ENCODE results near the gene OR13H1.

Gene OR13H1

DNA sequence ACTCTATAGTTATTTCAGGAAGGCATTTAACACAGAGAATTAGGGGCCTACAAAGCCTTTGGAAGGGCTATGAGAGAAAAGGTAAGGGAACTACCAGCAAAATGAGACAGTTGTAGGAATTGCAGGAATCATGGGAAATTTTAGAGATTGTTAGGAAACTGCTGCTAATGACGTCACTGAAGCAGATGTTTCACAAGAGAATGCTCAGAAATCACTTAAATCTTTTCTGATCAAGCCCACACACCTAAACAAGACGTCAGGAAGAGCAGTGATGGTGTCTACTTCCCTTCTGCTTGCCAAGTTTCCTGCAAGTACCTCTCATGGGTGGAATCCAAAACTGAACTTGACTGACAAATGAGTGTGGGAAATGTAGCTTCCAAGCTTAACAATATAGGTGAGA is 5.1 kb downstream of the OR13H1 start:
- no peak for TF ChIP-seq POLR2AphosphoS5 (IDR thresholded peaks at IDR 0.05; ENCODE audit: low read depth, low read length)
- TF ChIP-seq, protein P1, sequence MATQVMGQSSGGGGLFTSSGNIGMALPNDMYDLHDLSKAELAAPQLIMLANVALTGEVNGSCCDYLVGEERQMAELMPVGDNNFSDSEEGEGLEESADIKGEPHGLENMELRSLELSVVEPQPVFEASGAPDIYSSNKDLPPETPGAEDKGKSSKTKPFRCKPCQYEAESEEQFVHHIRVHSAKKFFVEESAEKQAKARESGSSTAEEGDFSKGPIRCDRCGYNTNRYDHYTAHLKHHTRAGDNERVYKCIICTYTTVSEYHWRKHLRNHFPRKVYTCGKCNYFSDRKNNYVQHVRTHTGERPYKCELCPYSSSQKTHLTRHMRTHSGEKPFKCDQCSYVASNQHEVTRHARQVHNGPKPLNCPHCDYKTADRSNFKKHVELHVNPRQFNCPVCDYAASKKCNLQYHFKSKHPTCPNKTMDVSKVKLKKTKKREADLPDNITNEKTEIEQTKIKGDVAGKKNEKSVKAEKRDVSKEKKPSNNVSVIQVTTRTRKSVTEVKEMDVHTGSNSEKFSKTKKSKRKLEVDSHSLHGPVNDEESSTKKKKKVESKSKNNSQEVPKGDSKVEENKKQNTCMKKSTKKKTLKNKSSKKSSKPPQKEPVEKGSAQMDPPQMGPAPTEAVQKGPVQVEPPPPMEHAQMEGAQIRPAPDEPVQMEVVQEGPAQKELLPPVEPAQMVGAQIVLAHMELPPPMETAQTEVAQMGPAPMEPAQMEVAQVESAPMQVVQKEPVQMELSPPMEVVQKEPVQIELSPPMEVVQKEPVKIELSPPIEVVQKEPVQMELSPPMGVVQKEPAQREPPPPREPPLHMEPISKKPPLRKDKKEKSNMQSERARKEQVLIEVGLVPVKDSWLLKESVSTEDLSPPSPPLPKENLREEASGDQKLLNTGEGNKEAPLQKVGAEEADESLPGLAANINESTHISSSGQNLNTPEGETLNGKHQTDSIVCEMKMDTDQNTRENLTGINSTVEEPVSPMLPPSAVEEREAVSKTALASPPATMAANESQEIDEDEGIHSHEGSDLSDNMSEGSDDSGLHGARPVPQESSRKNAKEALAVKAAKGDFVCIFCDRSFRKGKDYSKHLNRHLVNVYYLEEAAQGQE (IDR thresholded peaks at IDR 0.05; ENCODE audit: insufficient read depth in 1 of 2, low read depth in 2 of 2, low read length in 2 of 2) = no peak
- no peak for TF ChIP-seq SIN3A (IDR thresholded peaks at IDR 0.05; ENCODE audit: borderline replicate concordance, insufficient read depth, low read length)
- no peak for TF ChIP-seq TAF1 (IDR thresholded peaks at IDR 0.05; ENCODE audit: borderline replicate concordance, insufficient read depth, low read length)
- TF ChIP-seq FOXP2 (optimal IDR thresholded peaks at IDR 0.05; ENCODE audit: borderline replicate concordance, extremely low read depth, extremely low read length, insufficient read depth) = no peak

DNA sequence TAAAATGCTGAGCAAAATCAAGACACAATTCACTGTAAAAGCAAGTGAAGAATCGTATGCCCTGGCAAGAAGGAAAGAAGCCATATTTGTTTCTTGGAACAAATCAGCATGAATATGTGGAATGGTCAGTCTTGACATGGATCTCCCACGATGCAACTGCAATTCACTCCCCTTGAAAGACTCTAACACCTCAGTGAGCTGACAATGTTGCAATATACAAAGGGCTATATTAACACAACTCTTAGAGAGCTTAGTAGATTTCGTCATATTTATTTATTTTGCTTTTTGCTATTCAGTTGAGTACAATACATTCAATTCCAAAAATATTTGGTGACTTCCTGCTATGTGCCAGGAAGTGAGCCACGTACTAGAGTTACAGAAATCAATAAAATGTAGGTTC is 14.7 kb downstream of the OR13H1 start:
- no peak for TF ChIP-seq POLR2AphosphoS5 (IDR thresholded peaks at IDR 0.05; ENCODE audit: low read depth, low read length)

DNA sequence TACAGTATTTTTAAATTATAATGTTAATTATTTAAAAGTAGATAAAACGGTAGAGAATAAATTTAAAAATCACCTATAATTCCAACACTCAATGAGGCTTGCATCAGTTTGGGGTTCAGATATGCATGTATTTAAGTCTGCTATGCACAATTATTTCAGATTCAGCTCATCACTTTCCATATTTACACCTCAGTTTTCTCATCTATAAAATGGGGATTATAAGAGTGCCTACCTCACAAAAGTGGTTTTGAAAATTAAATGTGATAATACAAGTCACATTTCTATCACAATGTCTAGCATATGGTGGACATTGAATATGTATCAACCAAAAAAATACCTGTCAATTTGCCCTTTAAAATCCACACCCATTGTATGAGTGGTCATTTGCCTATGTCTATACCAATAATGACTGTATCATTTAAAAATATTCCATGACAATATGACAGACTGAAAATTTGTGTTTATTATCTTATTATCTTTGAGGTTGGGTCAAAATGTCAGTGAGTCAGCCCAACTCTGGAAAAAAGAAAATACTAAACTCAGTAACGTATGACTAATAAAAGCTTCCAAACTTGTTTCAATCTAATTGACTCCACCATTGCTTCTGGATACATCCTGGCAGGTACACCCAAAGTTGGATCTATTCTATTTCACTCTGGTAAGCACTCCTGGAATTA is 20.8 kb downstream of the OR13H1 start:
- no peak for TF ChIP-seq FOXP2 (optimal IDR thresholded peaks at IDR 0.05; ENCODE audit: borderline replicate concordance, extremely low read depth, extremely low read length, insufficient read depth)
- TF ChIP-seq SIN3A (IDR thresholded peaks at IDR 0.05; ENCODE audit: borderline replicate concordance, insufficient read depth, low read length) = no peak
- TF ChIP-seq POLR2AphosphoS5 (IDR thresholded peaks at IDR 0.05; ENCODE audit: low read depth, low read length) = no peak
- TF ChIP-seq TAF1 (IDR thresholded peaks at IDR 0.05; ENCODE audit: borderline replicate concordance, insufficient read depth, low read length) = no peak
- TF ChIP-seq, protein P1 (IDR thresholded peaks at IDR 0.05; ENCODE audit: insufficient read depth in 1 of 2, low read depth in 2 of 2, low read length in 2 of 2) = no peak

DNA sequence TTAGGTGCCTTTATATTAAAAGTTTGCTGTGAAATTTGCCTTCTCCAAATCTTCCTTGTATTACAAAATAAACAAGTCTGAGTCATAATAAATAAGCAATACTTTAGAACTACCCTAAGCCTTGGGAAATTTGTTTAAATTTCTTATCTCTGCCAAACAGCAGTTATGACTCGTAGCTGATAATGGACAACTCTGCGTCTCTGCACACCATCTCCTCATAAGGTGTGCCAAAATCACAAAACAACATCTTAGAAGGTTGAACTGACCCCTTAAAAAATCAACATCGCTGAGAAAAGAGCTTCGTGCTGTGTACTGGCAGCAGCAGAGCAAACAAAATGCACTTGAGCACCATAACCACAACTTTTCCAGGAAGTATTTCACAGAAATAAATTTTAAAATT is 22.0 kb downstream of the OR13H1 start:
- no peak for TF ChIP-seq FOXP2 (optimal IDR thresholded peaks at IDR 0.05; ENCODE audit: borderline replicate concordance, extremely low read depth, extremely low read length, insufficient read depth)
- TF ChIP-seq POLR2AphosphoS5 (IDR thresholded peaks at IDR 0.05; ENCODE audit: low read depth, low read length) = no peak

DNA sequence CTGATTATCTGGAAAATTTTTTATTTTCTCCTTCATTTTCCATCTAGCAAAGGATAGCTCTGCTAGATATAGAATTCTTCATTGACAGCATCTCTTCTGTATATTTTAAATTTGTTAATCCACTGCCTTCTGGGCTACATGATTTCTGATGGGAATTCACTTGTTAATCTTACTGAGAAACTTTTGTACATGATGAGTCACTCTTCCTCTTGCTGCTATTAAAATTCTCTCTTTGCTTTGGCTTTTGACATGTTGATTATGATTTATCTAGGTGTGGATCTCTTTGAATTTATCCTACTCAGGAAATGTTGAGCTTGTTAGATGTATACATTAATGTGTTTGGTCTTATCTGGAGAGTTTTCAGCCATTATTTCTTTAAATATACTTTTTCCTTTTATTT is 27.5 kb downstream of the OR13H1 start:
- TF ChIP-seq FOXP2 (optimal IDR thresholded peaks at IDR 0.05; ENCODE audit: borderline replicate concordance, extremely low read depth, extremely low read length, insufficient read depth) = no peak
- no peak for TF ChIP-seq TAF1 (IDR thresholded peaks at IDR 0.05; ENCODE audit: borderline replicate concordance, insufficient read depth, low read length)
- TF ChIP-seq, protein P1 (IDR thresholded peaks at IDR 0.05; ENCODE audit: insufficient read depth in 1 of 2, low read depth in 2 of 2, low read length in 2 of 2) = no peak
- no peak for TF ChIP-seq SIN3A (IDR thresholded peaks at IDR 0.05; ENCODE audit: borderline replicate concordance, insufficient read depth, low read length)
- TF ChIP-seq POLR2AphosphoS5 (IDR thresholded peaks at IDR 0.05; ENCODE audit: low read depth, low read length) = no peak

DNA sequence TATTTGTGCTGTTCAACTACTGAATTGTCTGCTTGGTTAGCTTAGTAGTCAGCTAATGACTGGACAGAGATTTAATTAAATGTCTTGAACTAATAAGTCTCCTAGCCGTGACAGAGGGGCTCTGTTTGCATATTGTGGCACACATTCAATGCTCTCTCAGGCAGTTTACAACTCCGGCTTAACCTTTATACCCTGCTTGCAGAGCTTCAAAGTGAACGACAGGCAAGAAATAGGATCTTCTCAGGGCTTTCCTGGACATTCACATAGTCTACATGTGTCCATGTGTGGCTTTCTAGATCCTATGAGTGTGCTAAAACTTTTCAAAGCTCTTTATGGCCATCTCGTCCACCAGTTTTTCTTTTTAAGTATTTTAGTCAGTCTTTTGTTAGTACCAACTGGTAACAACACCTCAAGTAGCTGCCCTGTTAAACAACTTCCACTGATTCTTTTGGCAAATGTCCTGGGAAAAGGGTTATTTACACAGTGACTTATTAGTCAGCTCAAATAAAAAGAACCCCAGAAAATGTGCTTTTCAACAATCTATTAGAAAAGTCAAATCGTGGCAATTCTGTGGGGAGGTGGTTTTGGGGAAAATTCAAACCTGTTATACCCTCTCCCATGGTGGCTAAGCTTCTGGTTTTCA is 28.6 kb downstream of the OR13H1 start:
- no peak for TF ChIP-seq FOXP2 (optimal IDR thresholded peaks at IDR 0.05; ENCODE audit: borderline replicate concordance, extremely low read depth, extremely low read length, insufficient read depth)
- no peak for TF ChIP-seq TAF1 (IDR thresholded peaks at IDR 0.05; ENCODE audit: borderline replicate concordance, insufficient read depth, low read length)
- TF ChIP-seq, protein P1 (IDR thresholded peaks at IDR 0.05; ENCODE audit: insufficient read depth in 1 of 2, low read depth in 2 of 2, low read length in 2 of 2) = no peak
- TF ChIP-seq POLR2AphosphoS5 (IDR thresholded peaks at IDR 0.05; ENCODE audit: low read depth, low read length) = no peak
- no peak for TF ChIP-seq SIN3A (IDR thresholded peaks at IDR 0.05; ENCODE audit: borderline replicate concordance, insufficient read depth, low read length)

All from PFSK-1 (cell line).